HepG2 (cell line): ENCODE data around the gene MSL2.

Source experiments
- KAT8 ChIP-seq: IDR thresholded peaks from 2 replicates; pipeline ENCODE4 v1.6.1; 2016; ENCODE audit warnings: missing genetic modification reagents, missing compliant biosample characterization
- NFE2L2 ChIP-seq: fragments of 150-350 bp; IDR thresholded peaks from 2 replicates; pipeline ENCODE4 v1.6.1; 2014; ENCODE audit warnings: low read length
- POLR2A ChIP-seq, 2 experiments: IDR thresholded peaks; 2 replicates each; pipeline ENCODE4 v1.6.1; 2011; ENCODE audit warnings: low read depth in 2 of 2, low read length in 2 of 2, mild to moderate bottlenecking in 1 of 2, moderate library complexity in 1 of 2; ENCODE audit not compliant: insufficient read depth in 1 of 2
- ZNF33A ChIP-seq: sonication (generic); formaldehyde crosslinking; IDR thresholded peaks from 2 replicates; pipeline ENCODE4 v1.5.1; 2020; ENCODE audit warnings: missing genetic modification reagents, mild to moderate bottlenecking, moderate library complexity, borderline replicate concordance
- TF ChIP-seq, protein P1 (sequence below): sonication (generic); formaldehyde crosslinking; IDR thresholded peaks from 2 replicates; pipeline ENCODE4 v1.4.0; 2020; ENCODE audit warnings: missing genetic modification reagents
- TF ChIP-seq, protein P2 (sequence below): sonication (generic); formaldehyde crosslinking; IDR thresholded peaks from 2 replicates; pipeline ENCODE4 v1.5.0; 2020; ENCODE audit warnings: mild to moderate bottlenecking, missing genetic modification reagents, moderate library complexity

DNA sequence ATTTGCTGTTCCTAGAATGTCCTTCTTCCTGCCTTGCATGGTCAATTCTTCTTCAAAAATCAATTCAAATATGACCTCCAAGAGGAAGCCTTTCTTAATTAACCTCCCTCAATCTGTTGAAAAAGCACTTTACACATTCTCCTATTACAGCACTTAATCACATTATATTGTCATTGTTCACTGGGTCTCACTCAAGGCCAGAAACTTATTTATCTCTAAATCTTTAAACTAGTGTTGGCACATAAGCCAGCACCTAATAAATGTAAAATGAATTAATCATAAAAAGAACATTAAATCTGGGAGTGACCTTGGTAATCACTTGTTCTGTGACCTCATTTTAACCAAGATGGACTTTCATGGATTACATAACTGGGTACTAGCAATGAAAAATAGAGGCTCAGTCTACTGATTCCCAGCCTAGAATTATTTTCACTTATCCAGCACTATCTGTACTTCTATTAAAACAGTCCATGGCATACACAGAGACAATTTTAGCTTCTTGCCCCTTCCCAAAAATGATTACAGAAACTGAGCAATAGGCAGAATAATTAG, 22.1 kb downstream of the MSL2 start:
- TF ChIP-seq, protein P1, sequence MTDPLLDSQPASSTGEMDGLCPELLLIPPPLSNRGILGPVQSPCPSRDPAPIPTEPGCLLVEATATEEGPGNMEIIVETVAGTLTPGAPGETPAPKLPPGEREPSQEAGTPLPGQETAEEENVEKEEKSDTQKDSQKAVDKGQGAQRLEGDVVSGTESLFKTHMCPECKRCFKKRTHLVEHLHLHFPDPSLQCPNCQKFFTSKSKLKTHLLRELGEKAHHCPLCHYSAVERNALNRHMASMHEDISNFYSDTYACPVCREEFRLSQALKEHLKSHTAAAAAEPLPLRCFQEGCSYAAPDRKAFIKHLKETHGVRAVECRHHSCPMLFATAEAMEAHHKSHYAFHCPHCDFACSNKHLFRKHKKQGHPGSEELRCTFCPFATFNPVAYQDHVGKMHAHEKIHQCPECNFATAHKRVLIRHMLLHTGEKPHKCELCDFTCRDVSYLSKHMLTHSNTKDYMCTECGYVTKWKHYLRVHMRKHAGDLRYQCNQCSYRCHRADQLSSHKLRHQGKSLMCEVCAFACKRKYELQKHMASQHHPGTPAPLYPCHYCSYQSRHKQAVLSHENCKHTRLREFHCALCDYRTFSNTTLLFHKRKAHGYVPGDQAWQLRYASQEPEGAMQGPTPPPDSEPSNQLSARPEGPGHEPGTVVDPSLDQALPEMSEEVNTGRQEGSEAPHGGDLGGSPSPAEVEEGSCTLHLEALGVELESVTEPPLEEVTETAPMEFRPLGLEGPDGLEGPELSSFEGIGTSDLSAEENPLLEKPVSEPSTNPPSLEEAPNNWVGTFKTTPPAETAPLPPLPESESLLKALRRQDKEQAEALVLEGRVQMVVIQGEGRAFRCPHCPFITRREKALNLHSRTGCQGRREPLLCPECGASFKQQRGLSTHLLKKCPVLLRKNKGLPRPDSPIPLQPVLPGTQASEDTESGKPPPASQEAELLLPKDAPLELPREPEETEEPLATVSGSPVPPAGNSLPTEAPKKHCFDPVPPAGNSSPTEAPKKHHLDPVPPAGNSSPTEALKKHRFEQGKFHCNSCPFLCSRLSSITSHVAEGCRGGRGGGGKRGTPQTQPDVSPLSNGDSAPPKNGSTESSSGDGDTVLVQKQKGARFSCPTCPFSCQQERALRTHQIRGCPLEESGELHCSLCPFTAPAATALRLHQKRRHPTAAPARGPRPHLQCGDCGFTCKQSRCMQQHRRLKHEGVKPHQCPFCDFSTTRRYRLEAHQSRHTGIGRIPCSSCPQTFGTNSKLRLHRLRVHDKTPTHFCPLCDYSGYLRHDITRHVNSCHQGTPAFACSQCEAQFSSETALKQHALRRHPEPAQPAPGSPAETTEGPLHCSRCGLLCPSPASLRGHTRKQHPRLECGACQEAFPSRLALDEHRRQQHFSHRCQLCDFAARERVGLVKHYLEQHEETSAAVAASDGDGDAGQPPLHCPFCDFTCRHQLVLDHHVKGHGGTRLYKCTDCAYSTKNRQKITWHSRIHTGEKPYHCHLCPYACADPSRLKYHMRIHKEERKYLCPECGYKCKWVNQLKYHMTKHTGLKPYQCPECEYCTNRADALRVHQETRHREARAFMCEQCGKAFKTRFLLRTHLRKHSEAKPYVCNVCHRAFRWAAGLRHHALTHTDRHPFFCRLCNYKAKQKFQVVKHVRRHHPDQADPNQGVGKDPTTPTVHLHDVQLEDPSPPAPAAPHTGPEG (CRISPR knock-in tag): no peak
- TF ChIP-seq, protein P2, sequence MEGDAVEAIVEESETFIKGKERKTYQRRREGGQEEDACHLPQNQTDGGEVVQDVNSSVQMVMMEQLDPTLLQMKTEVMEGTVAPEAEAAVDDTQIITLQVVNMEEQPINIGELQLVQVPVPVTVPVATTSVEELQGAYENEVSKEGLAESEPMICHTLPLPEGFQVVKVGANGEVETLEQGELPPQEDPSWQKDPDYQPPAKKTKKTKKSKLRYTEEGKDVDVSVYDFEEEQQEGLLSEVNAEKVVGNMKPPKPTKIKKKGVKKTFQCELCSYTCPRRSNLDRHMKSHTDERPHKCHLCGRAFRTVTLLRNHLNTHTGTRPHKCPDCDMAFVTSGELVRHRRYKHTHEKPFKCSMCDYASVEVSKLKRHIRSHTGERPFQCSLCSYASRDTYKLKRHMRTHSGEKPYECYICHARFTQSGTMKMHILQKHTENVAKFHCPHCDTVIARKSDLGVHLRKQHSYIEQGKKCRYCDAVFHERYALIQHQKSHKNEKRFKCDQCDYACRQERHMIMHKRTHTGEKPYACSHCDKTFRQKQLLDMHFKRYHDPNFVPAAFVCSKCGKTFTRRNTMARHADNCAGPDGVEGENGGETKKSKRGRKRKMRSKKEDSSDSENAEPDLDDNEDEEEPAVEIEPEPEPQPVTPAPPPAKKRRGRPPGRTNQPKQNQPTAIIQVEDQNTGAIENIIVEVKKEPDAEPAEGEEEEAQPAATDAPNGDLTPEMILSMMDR (CRISPR knock-in tag): no peak
- TF ChIP-seq NFE2L2 (no peak), KAT8 (no peak), ZNF33A (CRISPR knock-in tag) (no peak), POLR2A (IDR thresholded peaks at IDR 0.05; ENCODE audit: insufficient read depth in 1 of 2, low read depth in 2 of 2, low read length in 2 of 2) (no peak)
